CD4-positive, alpha-beta T cell treated with Interleukin-6 for 4 hours (primary cell): ENCODE results near the gene LCA5.
"Not testable (repeated sequence)": the region's sequence is repeated elsewhere in the genome, so short reads cannot be mapped to it uniquely, and the experiment has no call there.

Source experiments
- DNase-seq: peaks from one replicate; pipeline ENCODE4 v3.0.0-alpha.2; 2020; ENCODE audit warnings: mixed read lengths

LCA5 gene

GRCh38 chr6:79536954-79537747 lies at the start of gene LCA5:
Gene LCA5, minus strand, starts transcription at chr6:79537430. Its CDS starts 18,536 bp downstream, at chr6:79518894.
- peak; percentile 82 for DNase-seq

- DNase-seq, result no peak
Measured at GRCh38 chr6:79586548-79586947, 49.3 kb upstream of the LCA5 start.

GRCh38 chr6:79584332-79584731 lies 47.1 kb upstream of the LCA5 start:
- DNase-seq, result no peak

GRCh38 chr6:79577926-79578325 lies 40.7 kb upstream of the LCA5 start:
- not testable (repeated sequence) for DNase-seq

- no peak for DNase-seq
Measured at GRCh38 chr6:79574630-79575225, 37.5 kb upstream of the LCA5 start.

GRCh38 chr6:79574174-79574573 lies 36.9 kb upstream of the LCA5 start:
- no peak for DNase-seq

- DNase-seq, result no peak
Measured at GRCh38 chr6:79571030-79571367, 33.8 kb upstream of the LCA5 start.

- peak; percentile 13 for DNase-seq
Measured at GRCh38 chr6:79570129-79571029, 33.1 kb upstream of the LCA5 start.

- no peak for DNase-seq
Measured at GRCh38 chr6:79568996-79569395, 31.8 kb upstream of the LCA5 start.

- DNase-seq, result no peak
Measured at GRCh38 chr6:79564636-79565035, 27.4 kb upstream of the LCA5 start.

- no peak for DNase-seq
Measured at GRCh38 chr6:79559706-79560105, 22.5 kb upstream of the LCA5 start.

- no peak for DNase-seq
Measured at GRCh38 chr6:79557673-79558467, 20.6 kb upstream of the LCA5 start.

- DNase-seq, result no peak
Measured at GRCh38 chr6:79554305-79554704, 17.1 kb upstream of the LCA5 start.

- DNase-seq, result no peak
Measured at GRCh38 chr6:79551401-79551800, 14.2 kb upstream of the LCA5 start.

GRCh38 chr6:79548304-79548703 lies 11.1 kb upstream of the LCA5 start:
- DNase-seq, result no peak

GRCh38 chr6:79546186-79546585 lies 9.0 kb upstream of the LCA5 start:
- DNase-seq, result no peak

- DNase-seq, result no peak
Measured at GRCh38 chr6:79544939-79545450, 7.8 kb upstream of the LCA5 start.

- no peak for DNase-seq
Measured at GRCh38 chr6:79544299-79544927, 7.2 kb upstream of the LCA5 start.

- DNase-seq, result no peak
Measured at GRCh38 chr6:79543886-79544285, 6.7 kb upstream of the LCA5 start.

GRCh38 chr6:79543411-79543810 lies 6.2 kb upstream of the LCA5 start:
- DNase-seq, result no peak

GRCh38 chr6:79538106-79538971 lies 1.1 kb upstream of the LCA5 start:
- DNase-seq, result no peak
